NCI-H82 (cell line): ENCODE results near the gene IFIT5.
"Not testable (repeated sequence)": the region's sequence is repeated elsewhere in the genome, so short reads cannot be mapped to it uniquely, and the experiment has no call there.

Experiments used
- DNase-seq: peaks from one replicate; lab custom pipeline; 2025; lab: John Stamatoyannopoulos, UW

IFIT5 gene

GRCh38 chr10:89392974-89393373 is 21.4 kb upstream of the IFIT5 start:
- DNase-seq, result peak; percentile 16

GRCh38 chr10:89393898-89394297 is 20.5 kb upstream of the IFIT5 start:
- no peak for DNase-seq

GRCh38 chr10:89395141-89395540 is 19.2 kb upstream of the IFIT5 start:
- DNase-seq, result no peak

- no peak for DNase-seq
Observed at GRCh38 chr10:89398003-89398749, 16.2 kb upstream of the IFIT5 start.

GRCh38 chr10:89399956-89400355 is 14.4 kb upstream of the IFIT5 start:
- DNase-seq, result no peak

GRCh38 chr10:89403043-89403442 is 11.3 kb upstream of the IFIT5 start:
- DNase-seq, result no peak

- DNase-seq, result no peak
Observed at GRCh38 chr10:89404104-89405047, 10.0 kb upstream of the IFIT5 start.

GRCh38 chr10:89406178-89406577 is 8.2 kb upstream of the IFIT5 start:
- DNase-seq, result not testable (repeated sequence)

- DNase-seq, result not testable (repeated sequence)
Observed at GRCh38 chr10:89407792-89408191, 6.6 kb upstream of the IFIT5 start.

GRCh38 chr10:89409282-89409681 is 5.1 kb upstream of the IFIT5 start:
- DNase-seq, result not testable (repeated sequence)

- DNase-seq, result not testable (repeated sequence)
Observed at GRCh38 chr10:89410551-89410950, 3.8 kb upstream of the IFIT5 start.

- not testable (repeated sequence) for DNase-seq
Observed at GRCh38 chr10:89411135-89411534, 3.2 kb upstream of the IFIT5 start.

GRCh38 chr10:89412276-89412675 is 2.1 kb upstream of the IFIT5 start:
- not testable (repeated sequence) for DNase-seq

- DNase-seq, result no peak
Observed at GRCh38 chr10:89413398-89413912, 913 bp upstream of the IFIT5 start.

GRCh38 chr10:89414879-89415821 is 782 bp downstream of the IFIT5 start:
- peak; percentile 47 for DNase-seq

- DNase-seq, result no peak
Observed at GRCh38 chr10:89416465-89416864, 2.1 kb downstream of the IFIT5 start.

GRCh38 chr10:89419548-89419947 is 5.2 kb downstream of the IFIT5 start:
- DNase-seq, result peak; percentile 26

GRCh38 chr10:89421018-89421476 is 6.7 kb downstream of the IFIT5 start:
- no peak for DNase-seq

GRCh38 chr10:89425000-89425399 is 10.6 kb downstream of the IFIT5 start:
- no peak for DNase-seq

GRCh38 chr10:89426230-89426868 is 12.0 kb downstream of the IFIT5 start:
- DNase-seq, result peak; percentile 49

GRCh38 chr10:89427629-89428028 is 13.3 kb downstream of the IFIT5 start:
- no peak for DNase-seq
